GM12892 (cell line): Measurements from ENCODE around the gene TSSK3.
A peak's percentile ranks its signal among the peaks of the same experiment; 100 is the strongest.
"Not testable (repeated sequence)": the region's sequence is repeated elsewhere in the genome, so short reads cannot be mapped to it uniquely, and the experiment has no call there.

Experiments
- DNase-seq: peaks from one replicate; pipeline ENCODE4 v3.0.0; 2011; ENCODE audit not compliant: insufficient read length
- FAIRE-seq: peaks from 2 replicates; lab custom pipeline; 2011; peaks lifted over from hg19 to GRCh38; lab: Jason Lieb, UNC
- POLR2A ChIP-seq: IDR thresholded peaks from 2 replicates; pipeline ENCODE4 v1.6.1; 2011; ENCODE audit warnings: low read depth, low read length, control low read depth
- POLR2AphosphoS5 ChIP-seq: IDR thresholded peaks from 2 replicates; pipeline ENCODE4 v1.6.1; 2011; ENCODE audit warnings: low read depth, low read length, control low read depth
- TAF1 ChIP-seq: IDR thresholded peaks from 2 replicates; pipeline ENCODE4 v1.6.1; 2011; ENCODE audit warnings: low read depth, mild to moderate bottlenecking, control low read depth, low read length, borderline replicate concordance

Gene TSSK3

DNA sequence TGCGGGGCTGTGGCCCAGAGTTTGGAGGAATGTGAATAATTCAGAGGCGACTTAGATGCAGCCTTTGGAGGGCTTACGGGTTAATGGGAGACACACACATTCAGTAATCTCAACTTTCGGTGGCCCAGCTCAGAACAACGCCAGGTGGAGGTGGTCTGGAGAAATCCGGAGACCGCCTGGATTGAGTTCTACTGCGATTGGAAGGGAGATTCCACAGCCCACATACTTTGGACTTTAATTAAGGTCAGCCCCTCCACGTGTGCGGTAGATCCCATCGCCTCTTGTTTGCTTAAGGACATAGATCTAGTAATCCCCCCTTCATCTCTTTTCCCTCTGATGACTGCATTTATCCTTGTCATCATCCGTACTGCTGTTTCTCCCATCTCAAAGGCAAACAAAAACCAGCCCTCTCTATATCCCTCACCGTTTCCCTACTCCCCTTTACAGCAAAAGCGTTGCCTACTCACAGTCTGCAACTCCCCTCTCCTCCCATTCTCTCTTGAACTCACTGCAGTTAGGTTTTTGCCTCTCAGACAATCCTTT lies 32.6 kb downstream of the TSSK3 start:
- DNase-seq (no peak), FAIRE-seq (no peak)
- TF ChIP-seq POLR2A (no peak), POLR2AphosphoS5 (no peak), TAF1 (no peak)

DNA sequence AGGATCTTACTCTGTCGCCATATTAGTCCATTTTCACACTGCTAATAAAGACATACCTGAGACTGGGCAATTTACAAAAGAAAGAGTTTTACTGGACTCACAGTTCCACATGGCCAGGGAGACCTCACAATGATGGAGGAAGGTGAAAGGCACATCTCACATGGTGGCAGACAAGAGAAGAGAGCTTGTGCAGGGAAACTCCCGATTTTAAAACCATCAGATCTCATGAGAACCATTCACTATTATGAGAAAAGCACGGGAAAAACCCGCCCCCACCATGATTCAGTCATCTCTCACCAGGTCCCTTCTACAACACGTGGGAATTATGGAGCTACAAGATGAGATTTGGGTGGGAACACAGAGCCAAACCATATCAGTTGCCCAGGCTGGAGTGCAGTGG lies 34.2 kb downstream of the TSSK3 start:
- DNase-seq, FAIRE-seq: not testable (repeated sequence)

DNA sequence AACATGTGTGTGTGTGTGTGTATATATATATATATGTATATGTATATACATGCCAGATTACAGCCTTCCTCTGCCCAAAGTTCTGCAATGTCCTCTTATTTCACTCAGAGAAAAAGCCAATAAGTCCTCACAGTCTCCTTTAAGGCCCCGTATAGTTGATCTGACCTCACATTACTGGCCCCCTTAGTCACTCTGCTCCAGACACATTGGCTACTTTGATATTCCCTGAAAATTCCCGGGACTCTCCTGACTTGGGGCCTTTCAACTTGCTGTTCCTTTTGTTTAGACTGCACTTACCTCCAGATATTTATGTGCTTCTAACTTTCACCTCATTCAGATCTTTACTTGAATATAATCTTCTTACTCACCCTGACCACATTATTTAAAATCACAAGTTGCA lies 36.1 kb downstream of the TSSK3 start:
- DNase-seq = no peak
- TF ChIP-seq POLR2AphosphoS5 = no peak
- TF ChIP-seq TAF1 = no peak
- no peak for TF ChIP-seq POLR2A

DNA sequence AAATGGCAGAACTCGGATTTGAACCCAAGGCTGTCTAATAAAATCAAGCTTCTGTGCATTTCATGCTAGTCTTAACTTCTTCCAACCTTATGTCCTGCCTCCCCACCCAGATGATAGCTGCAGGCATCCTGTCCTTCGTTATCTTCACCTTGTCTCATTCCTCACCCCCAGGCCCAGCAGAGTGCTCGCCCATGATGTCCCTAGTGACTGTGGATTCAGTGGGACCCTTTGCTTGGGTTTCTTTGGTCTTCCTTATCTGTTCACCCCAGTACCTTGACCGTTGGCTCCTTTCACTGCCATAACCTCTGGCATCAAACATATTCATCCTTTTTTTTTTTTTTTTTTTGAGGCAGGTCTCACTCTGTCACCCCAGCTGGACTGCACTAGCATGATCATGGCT lies 37.5 kb downstream of the TSSK3 start:
- TF ChIP-seq POLR2A (no peak), POLR2AphosphoS5 (no peak), TAF1 (no peak)
- DNase-seq (no peak), FAIRE-seq (no peak)

More for the DNA sequence above, 36.1 kb downstream of the TSSK3 start:
- FAIRE-seq = no peak

DNA sequence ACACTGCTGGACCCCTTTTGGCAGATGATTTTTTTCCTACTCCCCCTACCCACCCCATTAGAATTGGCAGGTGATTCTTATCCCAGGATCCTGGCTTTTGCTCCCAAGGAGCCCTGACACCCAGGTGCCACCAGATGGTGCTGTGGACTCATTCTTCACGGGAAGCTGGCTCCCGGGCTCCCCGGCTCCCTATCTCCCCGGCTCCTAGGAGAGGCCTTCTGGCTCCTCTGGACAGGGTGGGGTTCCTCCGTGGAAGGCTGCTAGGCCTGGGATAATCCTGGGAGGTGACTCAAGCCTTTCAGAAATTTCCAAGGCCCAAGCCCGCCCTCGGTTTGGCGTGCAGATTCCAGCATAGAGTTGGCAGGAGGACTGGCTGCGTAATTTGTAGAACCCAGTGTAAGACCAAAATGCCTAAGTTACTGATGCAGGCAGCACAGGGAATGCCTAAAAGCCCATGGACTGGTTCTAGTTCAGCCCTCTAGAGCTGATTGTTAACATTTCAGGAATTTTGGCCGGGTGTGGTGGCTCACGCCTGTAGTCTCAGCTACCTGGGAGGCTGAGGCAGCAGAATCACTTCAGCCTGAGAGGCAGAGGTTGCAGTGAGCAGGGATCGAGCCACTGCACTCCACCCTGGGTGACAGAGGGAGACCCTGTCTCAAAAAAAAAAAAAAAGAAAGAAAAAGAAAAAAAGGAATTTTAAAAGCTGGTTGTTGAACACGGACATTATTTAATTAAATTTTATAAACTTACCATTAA lies 38.7 kb downstream of the TSSK3 start:
- DNase-seq (peak; percentile 50), FAIRE-seq (peak; percentile 5)
- no peak for TF ChIP-seq POLR2AphosphoS5
- no peak for TF ChIP-seq TAF1
- no peak for TF ChIP-seq POLR2A

DNA sequence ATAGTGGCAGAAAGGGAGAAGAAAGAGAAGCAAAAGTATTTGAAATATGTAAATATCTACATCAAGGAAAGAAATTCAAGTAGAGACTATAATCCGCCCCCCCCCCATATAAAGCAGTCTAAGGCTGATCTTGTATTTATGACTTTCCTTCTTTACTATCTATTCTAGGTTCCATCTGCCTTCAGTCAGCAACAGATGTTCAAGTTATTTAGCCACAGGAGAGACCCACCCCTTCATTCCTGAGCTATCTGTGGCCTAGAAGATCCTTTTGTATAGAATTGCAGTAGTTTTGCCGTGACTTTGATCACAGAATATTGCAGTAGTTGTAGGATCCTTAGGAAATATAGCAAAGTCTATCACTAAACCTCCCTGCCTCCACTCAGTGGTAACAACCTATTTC lies 42.6 kb downstream of the TSSK3 start:
- FAIRE-seq (no peak), DNase-seq (no peak)
- no peak for TF ChIP-seq POLR2AphosphoS5
- TF ChIP-seq TAF1 = no peak
- no peak for TF ChIP-seq POLR2A

DNA sequence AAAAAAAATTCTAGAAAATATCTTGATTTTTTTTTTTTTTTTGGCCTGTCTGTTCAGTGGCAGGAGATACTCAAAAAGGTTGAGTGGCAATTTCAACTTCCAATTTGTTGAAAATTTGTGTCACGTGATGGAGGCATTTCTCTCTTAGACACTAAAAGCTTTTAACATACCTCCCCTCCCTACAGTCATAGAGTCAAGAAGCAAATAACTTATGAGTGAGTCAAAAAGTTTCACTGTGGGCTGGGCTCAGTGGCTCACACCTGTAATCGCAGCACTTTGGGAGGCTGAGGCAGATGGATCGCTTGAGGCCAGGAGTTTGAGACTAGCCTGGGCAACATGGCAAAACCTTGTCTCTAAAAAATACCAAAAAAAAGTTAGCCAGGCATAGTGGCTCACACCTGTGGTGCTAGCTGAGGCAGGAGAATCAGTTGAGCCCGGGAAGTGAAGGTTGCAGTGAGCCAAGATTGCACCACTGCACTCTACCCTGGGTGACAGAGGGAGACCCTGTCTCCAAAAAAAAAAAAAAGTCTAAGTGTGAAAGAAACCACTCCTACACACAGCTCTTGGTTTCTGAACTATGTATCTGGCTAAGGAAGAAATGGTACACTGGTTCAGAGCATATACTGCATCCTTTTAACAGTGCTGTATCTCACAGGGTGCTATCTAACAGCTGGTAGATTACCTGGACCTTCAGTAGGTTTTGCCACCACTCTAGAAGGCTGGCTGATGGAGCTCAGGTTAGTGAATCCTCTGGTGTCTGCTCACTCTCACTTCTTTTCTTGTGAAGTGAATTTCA lies 43.5 kb downstream of the TSSK3 start:
- DNase-seq (no peak), FAIRE-seq (peak; percentile 57)
- no peak for TF ChIP-seq POLR2A

DNA sequence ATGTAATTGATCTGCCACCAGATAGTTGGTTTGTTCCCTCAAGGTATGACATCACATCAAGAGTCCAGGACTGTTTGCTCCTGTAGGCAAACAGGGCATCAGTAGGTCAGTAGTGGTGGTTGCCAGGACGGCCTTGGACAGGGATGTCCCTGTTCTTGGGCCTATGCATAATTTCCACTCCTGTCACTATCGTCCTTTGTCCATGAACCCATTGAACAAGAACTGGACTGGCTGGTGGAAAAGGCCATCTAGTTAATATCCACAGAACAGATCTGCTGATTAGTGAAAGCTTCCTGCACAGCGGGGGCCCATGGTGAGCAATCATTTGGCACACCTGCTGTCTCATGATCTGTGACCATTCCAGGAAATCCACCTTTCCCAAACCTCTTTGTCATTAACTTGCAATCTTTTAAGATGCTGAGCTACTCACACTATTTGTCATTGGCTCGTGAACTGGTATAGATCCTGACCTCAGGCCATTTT lies 44.3 kb downstream of the TSSK3 start:
- no peak for FAIRE-seq
- no peak for DNase-seq
- TF ChIP-seq TAF1 = no peak
- no peak for TF ChIP-seq POLR2A

DNA sequence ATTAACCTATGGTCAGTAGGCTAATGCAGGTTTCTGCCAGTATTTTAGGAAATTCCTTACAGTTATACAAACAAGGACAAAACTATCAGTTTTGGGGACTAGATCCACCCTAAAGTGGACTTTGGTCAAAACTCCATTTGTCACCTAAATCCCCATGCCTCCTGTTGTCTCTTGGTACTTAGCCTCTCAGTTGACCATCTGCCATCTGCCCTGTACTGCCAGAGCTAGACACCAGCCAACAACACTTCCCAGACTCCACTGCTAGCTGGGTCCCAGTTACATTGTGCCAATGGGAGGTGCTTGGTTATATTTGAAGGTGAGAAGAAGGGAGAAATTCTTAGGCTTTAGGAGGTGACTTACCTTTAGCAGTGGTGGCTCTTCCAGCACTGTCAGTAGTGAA lies 48.9 kb downstream of the TSSK3 start:
- TF ChIP-seq POLR2A (no peak), TAF1 (no peak), POLR2AphosphoS5 (no peak)
- DNase-seq (no peak), FAIRE-seq (no peak)

DNA sequence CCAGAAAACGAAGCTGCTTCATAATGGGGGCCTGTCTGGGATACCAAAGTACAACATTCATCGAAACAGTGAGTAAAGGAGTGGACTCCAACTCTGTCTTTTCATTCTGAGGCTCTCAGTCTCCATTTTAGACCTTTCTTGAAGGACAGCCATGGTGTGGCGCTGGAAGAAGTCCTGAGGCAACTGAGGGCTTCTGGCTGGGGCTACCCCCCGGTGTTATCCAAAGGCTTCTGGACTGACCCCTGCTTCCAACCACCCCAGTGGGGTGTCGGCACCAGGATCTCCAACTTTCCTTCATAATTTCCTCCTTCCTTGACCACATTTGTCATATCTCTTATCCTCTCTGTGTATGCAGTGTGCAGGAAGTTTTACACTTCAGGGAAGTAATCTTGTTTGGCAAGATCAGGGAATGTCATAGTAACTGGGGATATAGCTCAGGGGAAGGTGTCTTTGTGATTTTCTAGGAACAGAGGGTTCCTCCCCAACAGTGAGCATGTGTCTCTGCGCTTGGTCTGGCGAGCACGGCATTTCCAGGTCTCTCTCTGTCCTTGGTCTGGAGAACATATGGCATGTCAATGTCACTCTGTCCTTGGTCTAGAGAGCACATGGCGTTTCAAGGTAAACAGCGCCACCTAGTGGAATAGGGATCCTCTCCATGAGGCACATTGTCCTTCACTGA lies 51.3 kb downstream of the TSSK3 start:
- no peak for TF ChIP-seq POLR2A
- TF ChIP-seq TAF1 = no peak
- no peak for TF ChIP-seq POLR2AphosphoS5
- DNase-seq = no peak
- FAIRE-seq = peak; percentile 98
